Karpas-422 (cell line): Measurements from ENCODE around the gene SYTL5. TPM values are rescaled to one million over a fixed set of nuclear protein-coding genes. Genes with fewer than 3 reads are reported as not detected.

Experiments
- DNase-seq: peaks from one replicate; pipeline ENCODE4 v3.0.0-alpha.2; 2015
- H2AFZ ChIP-seq: fragments of 200-600 bp; sonication (generic); 2 replicates; pipeline ENCODE4 v1.6.1; 2014; ENCODE audit warnings: antibody characterized with exemption, low read length, mixed read lengths
- H3K27ac ChIP-seq: fragments of 200-600 bp; sonication (generic); 2 replicates; pipeline ENCODE4 v1.5.1; 2014; ENCODE audit warnings: mild to moderate bottlenecking, low read length, moderate library complexity
- H3K27me3 ChIP-seq: fragments of 200-600 bp; sonication (generic); 2 replicates; pipeline ENCODE4 v1.6.1; 2014; ENCODE audit warnings: low read length, mixed read lengths
- H3K36me3 ChIP-seq: fragments of 200-600 bp; sonication (generic); 2 replicates; pipeline ENCODE4 v1.6.1; 2014; ENCODE audit warnings: low read length, mixed read lengths; ENCODE audit not compliant: insufficient read depth
- H3K4me1 ChIP-seq: fragments of 200-600 bp; sonication (generic); 2 replicates; pipeline ENCODE4 v1.6.1; 2014; ENCODE audit warnings: mild to moderate bottlenecking, low read length, mixed read lengths
- H3K4me2 ChIP-seq: fragments of 200-600 bp; sonication (generic); 2 replicates; pipeline ENCODE4 v1.6.1; 2014; ENCODE audit warnings: low read length, low read depth, mild to moderate bottlenecking; ENCODE audit not compliant: poor library complexity, severe bottlenecking
- H3K4me3 ChIP-seq: fragments of 200-600 bp; sonication (generic); 2 replicates; pipeline ENCODE4 v1.5.1; 2014; ENCODE audit warnings: mild to moderate bottlenecking, antibody characterized with exemption, low read length, mixed read lengths
- H3K79me2 ChIP-seq: fragments of 200-600 bp; sonication (generic); 2 replicates; pipeline ENCODE4 v1.6.1; 2014; ENCODE audit warnings: mild to moderate bottlenecking, low read length, mixed read lengths
- H3K9ac ChIP-seq: fragments of 200-600 bp; sonication (generic); 2 replicates; pipeline ENCODE4 v1.6.0; 2014; ENCODE audit warnings: low read length
- H3K9me2 ChIP-seq: fragments of 200-600 bp; sonication (generic), shearing (Covaris generic); replicated peaks from 2 replicates; pipeline ENCODE4 v1.6.0; 2014; ENCODE audit warnings: mild to moderate bottlenecking, low read length, moderate library complexity; ENCODE audit not compliant: insufficient read depth
- H3K9me3 ChIP-seq: fragments of 300-700, 200-600 bp; sonication (generic); 2 replicates; pipeline ENCODE4 v1.6.1; 2014; ENCODE audit warnings: low read length, mixed read lengths
- H4K20me1 ChIP-seq: fragments of 200-600 bp; sonication (generic); 2 replicates; pipeline ENCODE4 v1.6.1; 2014; ENCODE audit warnings: mild to moderate bottlenecking, antibody characterized with exemption, low read length, low read depth; ENCODE audit not compliant: insufficient read depth
- total RNA-seq: library from RNA; depleted of rRNA; stranded (reverse); fragments of >200 nt; shearing (Covaris generic); gene quantifications from 2 replicates; pipeline ENCODE4 v1.2.3, GENCODE V29; 2014; ENCODE audit warnings: low replicate concordance

Gene SYTL5
- total RNA-seq, 1 experiment from 2014 or later = not detected

DNA sequence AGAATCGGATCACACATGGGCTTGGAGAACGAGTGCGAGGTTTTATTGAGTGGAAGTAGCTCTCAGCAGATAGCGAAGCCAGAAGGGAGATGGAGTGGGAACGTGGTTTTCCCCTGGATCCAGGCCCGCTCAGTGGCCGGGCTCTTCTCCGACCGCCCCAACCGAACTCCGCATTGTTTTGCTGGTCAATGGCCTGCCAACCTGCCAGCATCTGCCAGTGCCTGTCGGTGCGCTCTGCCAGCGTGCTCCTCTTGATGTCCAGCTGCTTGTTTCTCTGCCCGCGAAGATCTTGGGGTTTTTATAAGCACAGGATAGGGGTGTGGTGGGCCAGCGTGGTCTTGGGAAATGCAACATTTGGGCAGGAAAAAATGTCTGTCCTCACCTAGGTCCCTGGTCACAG lies 5.6 kb upstream of the SYTL5 start:
- Histone ChIP-seq H3K9me2 (no peaks in the 10 kb centered on the region), H3K9me3 (no peaks in the 10 kb centered on the region), H3K4me3 (no peak overlapping the region), H4K20me1 (no peaks in the 10 kb centered on the region), H3K9ac (no peak overlapping the region), H3K36me3 (no peaks in the 10 kb centered on the region), H3K4me1 (no peaks in the 10 kb centered on the region), H3K79me2 (no peaks in the 10 kb centered on the region), H3K27ac (no peak overlapping the region), H3K27me3 (no peaks in the 10 kb centered on the region), H3K4me2 (no peak overlapping the region), H2AFZ (no peak overlapping the region)
- DNase-seq = no peak

DNA sequence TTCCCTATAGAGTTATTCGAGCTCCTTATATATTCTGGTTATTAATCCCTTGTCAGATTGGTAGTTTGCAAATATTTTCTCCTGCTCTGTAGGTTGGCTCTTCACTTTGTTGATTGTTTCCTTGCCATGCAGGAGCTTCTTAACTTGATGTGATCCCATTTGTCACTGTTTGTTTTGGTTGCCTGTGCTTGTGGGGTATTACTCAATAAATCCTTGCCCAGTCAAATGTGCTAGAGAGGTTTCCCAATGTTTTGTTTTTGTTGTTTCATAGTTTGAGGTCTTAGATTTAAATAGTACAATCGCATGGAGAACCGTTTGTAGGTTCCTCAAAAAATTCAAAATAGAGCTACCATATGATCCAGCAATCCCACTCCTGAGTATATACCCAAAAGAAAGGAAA lies 2.3 kb upstream of the SYTL5 start:
- Histone ChIP-seq H3K4me2 (no peak overlapping the region), H3K36me3 (no peaks in the 10 kb centered on the region), H3K27ac (no peak overlapping the region), H3K9ac (no peak overlapping the region), H3K4me1 (no peaks in the 10 kb centered on the region), H3K4me3 (no peak overlapping the region), H3K79me2 (no peaks in the 10 kb centered on the region), H3K9me2 (no peaks in the 10 kb centered on the region), H3K9me3 (no peaks in the 10 kb centered on the region), H3K27me3 (no peaks in the 10 kb centered on the region), H2AFZ (no peak overlapping the region), H4K20me1 (no peaks in the 10 kb centered on the region)
- DNase-seq = no peak

DNA sequence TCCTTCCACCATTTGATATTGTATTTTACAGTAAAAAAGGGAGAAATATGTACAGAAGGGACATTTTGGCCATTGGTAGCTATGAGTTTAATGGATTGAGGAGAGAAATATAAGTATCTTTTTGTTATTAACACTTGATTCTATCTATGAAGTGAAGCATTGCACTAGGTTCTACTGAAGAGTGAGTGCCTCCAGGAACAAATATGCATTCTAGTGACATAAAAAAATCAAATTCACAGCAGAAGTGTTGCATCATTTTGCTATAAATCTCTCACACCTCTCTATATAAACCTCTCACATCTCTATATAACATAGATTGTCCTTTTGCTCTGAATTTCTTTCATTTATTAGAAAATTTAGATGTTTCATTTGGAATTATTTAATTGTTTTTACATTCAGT lies 425 bp downstream of the SYTL5 start:
- H3K4me2 ChIP-seq = no peak overlapping the region
- H3K9me2 ChIP-seq = no peaks in the 10 kb centered on the region
- DNase-seq = no peak
- H3K4me3 ChIP-seq = no peak overlapping the region
- H3K9me3 ChIP-seq = no peaks in the 10 kb centered on the region
- H3K36me3 ChIP-seq = no peaks in the 10 kb centered on the region
- no peaks in the 10 kb centered on the region for H3K27me3 ChIP-seq
- no peaks in the 10 kb centered on the region for H3K79me2 ChIP-seq
- no peak overlapping the region for H3K27ac ChIP-seq
- no peak overlapping the region for H3K9ac ChIP-seq
- no peak overlapping the region for H2AFZ ChIP-seq
- no peaks in the 10 kb centered on the region for H4K20me1 ChIP-seq
- H3K4me1 ChIP-seq = no peaks in the 10 kb centered on the region

DNA sequence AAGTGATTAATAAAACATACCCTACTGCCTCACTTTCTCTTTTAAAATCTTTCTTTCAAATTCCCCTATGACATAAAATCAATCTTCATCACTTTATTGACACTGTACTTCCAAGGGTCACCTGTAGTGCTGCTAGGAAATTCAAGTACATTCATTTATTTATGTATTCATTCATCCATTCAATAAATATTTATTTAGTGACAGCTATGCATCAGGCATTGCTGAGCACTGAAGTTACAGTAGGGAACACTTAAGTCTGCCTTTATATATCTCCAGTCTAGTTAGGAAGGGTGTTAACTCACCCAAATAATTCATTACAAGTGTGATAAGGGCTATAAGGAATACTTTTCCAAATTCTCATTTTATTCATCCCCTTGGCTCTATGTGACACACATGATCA lies 2.3 kb downstream of the SYTL5 start:
- Histone ChIP-seq H3K4me1 (no peaks in the 10 kb centered on the region), H2AFZ (no peak overlapping the region), H3K4me2 (no peak overlapping the region), H3K9me2 (no peaks in the 10 kb centered on the region), H3K36me3 (no peaks in the 10 kb centered on the region), H3K4me3 (no peak overlapping the region), H3K79me2 (no peaks in the 10 kb centered on the region), H3K27me3 (no peaks in the 10 kb centered on the region), H4K20me1 (no peaks in the 10 kb centered on the region), H3K9ac (no peak overlapping the region), H3K9me3 (no peaks in the 10 kb centered on the region), H3K27ac (no peak overlapping the region)
- DNase-seq = no peak

DNA sequence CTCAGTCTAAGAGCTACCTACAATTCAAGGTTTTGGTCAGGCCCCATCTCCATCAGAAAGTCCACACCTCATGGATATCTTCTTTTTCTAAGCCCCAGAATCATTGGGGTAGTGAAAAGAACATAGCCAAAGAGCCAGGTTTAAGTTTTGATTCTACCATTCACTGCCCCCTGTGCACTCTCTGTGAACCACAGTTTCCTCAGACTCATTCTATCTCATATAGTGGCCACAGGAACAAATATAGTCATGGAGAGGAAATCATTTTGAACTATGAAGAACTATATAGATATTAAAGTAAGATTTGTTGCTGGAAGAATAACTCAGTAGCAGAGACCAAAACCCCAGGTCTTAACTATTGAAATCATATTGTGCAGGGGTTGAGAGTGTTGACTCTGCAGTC lies 3.3 kb downstream of the SYTL5 start:
- H3K9me3 ChIP-seq = no peaks in the 10 kb centered on the region
- H4K20me1 ChIP-seq = no peaks in the 10 kb centered on the region
- H3K36me3 ChIP-seq = no peaks in the 10 kb centered on the region
- no peak overlapping the region for H2AFZ ChIP-seq
- DNase-seq = no peak
- H3K27ac ChIP-seq = no peak overlapping the region
- no peaks in the 10 kb centered on the region for H3K9me2 ChIP-seq
- H3K4me1 ChIP-seq = no peaks in the 10 kb centered on the region
- H3K4me2 ChIP-seq = no peak overlapping the region
- H3K9ac ChIP-seq = no peak overlapping the region
- no peak overlapping the region for H3K4me3 ChIP-seq
- no peaks in the 10 kb centered on the region for H3K79me2 ChIP-seq
- no peaks in the 10 kb centered on the region for H3K27me3 ChIP-seq

DNA sequence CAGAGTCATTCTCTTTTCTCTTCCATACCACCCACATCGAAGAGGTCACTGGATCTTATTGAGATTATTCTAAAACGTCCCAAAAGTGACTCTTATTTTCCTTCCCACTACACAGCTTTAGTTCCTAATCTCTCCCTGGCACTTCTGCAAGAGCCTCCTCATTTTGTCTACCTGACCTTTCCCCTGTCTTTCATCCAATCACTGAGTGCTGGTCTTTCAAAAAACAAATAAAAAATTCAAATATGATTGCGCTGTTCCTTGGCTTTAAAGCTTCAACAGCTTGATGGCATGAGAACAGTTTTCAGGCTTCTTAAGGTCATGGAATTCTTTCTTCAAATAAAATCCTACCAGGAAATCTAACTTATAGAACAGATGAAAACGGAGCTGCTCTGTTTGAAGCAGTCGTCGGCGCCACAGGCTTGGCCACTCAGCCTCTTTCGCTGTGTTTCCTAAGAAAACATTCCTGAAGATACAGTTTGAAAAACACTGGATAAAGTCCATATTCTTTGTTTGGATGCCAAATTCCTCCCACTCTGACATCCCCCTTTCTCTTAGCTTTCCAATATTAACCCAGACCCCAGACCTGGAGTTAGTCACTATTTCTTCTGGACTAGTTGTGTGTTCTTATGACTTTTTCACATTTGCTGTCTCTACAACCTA lies 12.5 kb downstream of the SYTL5 start:
- no peaks in the 10 kb centered on the region for H3K79me2 ChIP-seq
- H3K36me3 ChIP-seq = no peaks in the 10 kb centered on the region
- H3K4me1 ChIP-seq = no peaks in the 10 kb centered on the region
- 0 out of 2 replicates have a peak, but pooled peaks cover 3% of the 10 kb centered on the region for H3K27me3 ChIP-seq
- no peaks in the 10 kb centered on the region for H4K20me1 ChIP-seq
- H3K27ac ChIP-seq = no peak overlapping the region
- H2AFZ ChIP-seq = no peak overlapping the region
- no peaks in the 10 kb centered on the region for H3K9me2 ChIP-seq
- no peak overlapping the region for H3K4me3 ChIP-seq
- no peak for DNase-seq
- no peak overlapping the region for H3K9ac ChIP-seq
- H3K9me3 ChIP-seq = no peaks in the 10 kb centered on the region
- no peak overlapping the region for H3K4me2 ChIP-seq

DNA sequence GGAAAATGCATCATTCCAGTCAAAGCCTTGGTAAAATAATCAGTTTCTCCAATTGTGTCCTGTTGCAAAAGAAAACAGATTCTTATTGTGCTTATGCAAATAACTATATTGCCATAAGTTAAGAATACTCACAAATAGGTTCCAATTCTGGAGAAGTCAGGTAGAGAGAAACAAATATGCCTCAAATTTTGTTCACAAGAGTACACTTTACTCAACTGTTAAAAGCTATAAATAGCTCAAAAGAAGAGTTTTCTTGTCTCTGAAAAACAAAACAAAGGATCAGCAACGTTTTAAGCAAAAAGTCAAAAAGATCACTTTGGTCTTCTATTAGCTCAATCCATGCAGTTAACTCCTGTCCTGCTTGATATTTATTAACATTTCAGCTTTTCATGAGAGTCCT lies 21.9 kb downstream of the SYTL5 start:
- Histone ChIP-seq H3K79me2 (no peaks in the 10 kb centered on the region), H3K4me2 (no peak overlapping the region), H3K4me1 (no peaks in the 10 kb centered on the region), H2AFZ (no peak overlapping the region), H3K9me2 (no peaks in the 10 kb centered on the region), H3K9me3 (no peaks in the 10 kb centered on the region), H3K27me3 (no peaks in the 10 kb centered on the region), H3K27ac (no peak overlapping the region), H3K36me3 (no peaks in the 10 kb centered on the region), H3K9ac (no peak overlapping the region), H4K20me1 (no peaks in the 10 kb centered on the region), H3K4me3 (no peak overlapping the region)
- DNase-seq = no peak

DNA sequence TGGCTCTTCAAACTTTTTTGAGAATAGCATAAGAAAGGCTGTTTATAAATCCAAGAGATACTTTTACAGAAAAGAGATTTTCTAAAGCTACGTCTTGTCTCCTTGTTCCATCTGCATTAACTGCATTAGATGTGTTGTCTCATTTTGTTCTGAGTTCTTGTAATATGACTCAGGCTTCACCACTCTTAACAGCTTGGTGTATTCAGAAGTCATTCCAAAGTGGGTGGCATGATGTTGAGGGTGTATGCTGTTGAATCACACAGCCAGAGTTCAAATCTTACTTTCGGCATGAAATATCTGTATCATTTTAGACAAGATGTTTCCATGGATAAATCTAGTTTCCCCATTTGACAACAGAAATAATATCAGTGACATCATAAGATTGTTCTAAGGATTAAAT lies 30.1 kb downstream of the SYTL5 start:
- H3K79me2 ChIP-seq = no peaks in the 10 kb centered on the region
- no peak overlapping the region for H3K27ac ChIP-seq
- H3K27me3 ChIP-seq = no peaks in the 10 kb centered on the region

DNA sequence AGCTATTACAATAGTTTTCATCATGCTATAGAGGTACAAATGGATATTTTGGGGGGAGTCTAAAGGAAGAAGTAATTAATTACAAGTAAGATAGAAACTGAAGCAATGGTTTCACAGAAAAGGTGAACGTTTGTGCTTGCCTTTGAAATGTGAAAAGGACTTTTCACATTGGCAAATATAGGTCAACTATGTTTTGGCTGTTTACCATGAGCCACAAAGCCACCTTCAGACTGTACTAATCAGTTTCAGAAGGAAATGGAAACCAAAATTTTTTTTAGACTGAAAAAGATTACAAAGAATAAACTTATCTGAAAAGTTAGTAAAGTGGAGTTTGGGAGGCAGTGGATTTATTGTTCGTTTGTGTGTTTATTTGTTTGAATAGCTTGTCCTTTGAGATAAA lies 32.1 kb downstream of the SYTL5 start:
- H3K27me3 ChIP-seq = no peaks in the 10 kb centered on the region
- no peak overlapping the region for H3K9ac ChIP-seq
- H3K27ac ChIP-seq = no peak overlapping the region
- no peaks in the 10 kb centered on the region for H3K4me1 ChIP-seq
- H3K9me2 ChIP-seq = no peaks in the 10 kb centered on the region
- H3K4me3 ChIP-seq = no peak overlapping the region
- no peaks in the 10 kb centered on the region for H3K9me3 ChIP-seq
- DNase-seq = no peak
- H2AFZ ChIP-seq = no peak overlapping the region
- no peaks in the 10 kb centered on the region for H3K79me2 ChIP-seq
- H4K20me1 ChIP-seq = no peaks in the 10 kb centered on the region
- H3K4me2 ChIP-seq = no peak overlapping the region
- no peaks in the 10 kb centered on the region for H3K36me3 ChIP-seq

More for the DNA sequence above, 30.1 kb downstream of the SYTL5 start:
- Histone ChIP-seq H3K9me3 (no peaks in the 10 kb centered on the region), H3K36me3 (no peaks in the 10 kb centered on the region), H3K4me1 (no peaks in the 10 kb centered on the region), H3K4me2 (no peak overlapping the region), H3K4me3 (no peak overlapping the region), H4K20me1 (no peaks in the 10 kb centered on the region), H3K9me2 (no peaks in the 10 kb centered on the region), H2AFZ (no peak overlapping the region), H3K9ac (no peak overlapping the region)
- DNase-seq = no peak
